GM12873 (cell line): ENCODE data around the gene CTRB1.

Experiments used
- CTCF ChIP-seq: IDR thresholded peaks from 2 replicates; pipeline ENCODE4 v1.5.1; 2012; ENCODE audit warnings: low read depth, mild to moderate bottlenecking, moderate library complexity, low read length, control low read depth; ENCODE audit not compliant: insufficient read depth; ENCODE audit errors: missing control alignments

Gene CTRB1

DNA sequence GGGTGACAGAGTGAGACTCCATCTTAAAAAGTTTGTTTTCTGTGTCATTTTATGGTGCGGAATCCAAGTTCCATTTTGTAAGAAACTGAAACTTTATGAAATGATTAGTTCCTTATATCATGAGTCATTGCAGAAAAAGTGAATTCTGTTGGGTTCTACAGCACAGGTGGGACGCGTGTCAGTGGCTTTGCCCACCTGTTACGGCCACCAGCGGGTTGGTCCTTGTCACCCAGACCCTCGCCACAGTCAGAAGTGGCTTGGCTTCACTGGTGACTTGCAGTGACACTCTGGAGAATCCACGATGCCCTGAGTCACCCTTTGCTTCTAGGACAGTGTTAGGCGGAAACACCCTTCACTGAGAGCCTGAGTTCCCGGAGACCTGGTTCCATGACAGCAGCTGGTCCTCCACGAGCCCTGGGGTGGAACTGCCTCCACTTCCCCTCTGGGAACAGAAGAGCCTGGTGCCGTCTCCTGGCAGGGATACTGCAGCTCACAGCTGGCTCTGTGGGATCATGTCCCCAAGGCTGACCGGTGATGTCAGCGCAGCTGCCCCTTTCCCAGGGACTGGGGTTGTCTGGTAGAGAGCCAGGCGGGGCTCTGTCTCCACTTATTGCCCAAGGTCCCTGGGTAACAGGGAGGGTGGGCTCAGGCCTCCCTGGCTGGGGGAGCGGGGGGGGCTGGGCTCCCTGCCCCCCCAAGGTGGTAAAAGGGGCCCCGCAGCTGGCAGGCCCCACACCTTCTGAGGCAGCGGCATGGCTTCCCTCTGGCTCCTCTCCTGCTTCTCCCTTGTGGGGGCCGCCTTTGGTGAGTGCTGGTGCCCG, at the start of gene CTRB1:
TSS of gene CTRB1 (plus strand) at position 733 of the 821 bp plus-strand sequence. CDS start at position 753, 20 bp downstream.
- TF ChIP-seq CTCF = no peak

- TF ChIP-seq CTCF = no peak
These were observed 48.8 kb upstream of the CTRB1 start for GRCh38 chr16:75169899-75170405.

- TF ChIP-seq CTCF = no peak
These were observed 46.2 kb upstream of the CTRB1 start for GRCh38 chr16:75172578-75172977.

- TF ChIP-seq CTCF = no peak
These were observed 43.7 kb upstream of the CTRB1 start for GRCh38 chr16:75175074-75175473.

DNA sequence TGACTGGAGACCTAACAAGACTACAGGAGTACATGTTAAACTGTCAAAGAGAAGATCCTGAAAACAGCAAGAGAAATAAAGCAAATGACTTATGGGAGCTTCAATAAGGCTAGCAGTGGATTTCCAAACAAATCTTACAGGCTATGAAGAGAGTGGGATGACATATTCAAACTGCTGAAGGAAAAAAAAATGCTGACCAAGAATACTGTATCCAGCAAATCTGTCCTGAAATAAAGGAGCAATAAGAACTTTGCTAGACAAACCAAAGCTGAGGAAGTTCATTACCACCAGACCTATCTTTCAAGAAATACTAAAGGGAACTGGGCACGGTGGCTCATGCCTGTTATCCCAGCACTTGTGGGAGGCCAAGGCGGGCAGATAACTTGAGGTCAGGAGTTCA, 41.9 kb upstream of the CTRB1 start:
- no peak for TF ChIP-seq CTCF

DNA sequence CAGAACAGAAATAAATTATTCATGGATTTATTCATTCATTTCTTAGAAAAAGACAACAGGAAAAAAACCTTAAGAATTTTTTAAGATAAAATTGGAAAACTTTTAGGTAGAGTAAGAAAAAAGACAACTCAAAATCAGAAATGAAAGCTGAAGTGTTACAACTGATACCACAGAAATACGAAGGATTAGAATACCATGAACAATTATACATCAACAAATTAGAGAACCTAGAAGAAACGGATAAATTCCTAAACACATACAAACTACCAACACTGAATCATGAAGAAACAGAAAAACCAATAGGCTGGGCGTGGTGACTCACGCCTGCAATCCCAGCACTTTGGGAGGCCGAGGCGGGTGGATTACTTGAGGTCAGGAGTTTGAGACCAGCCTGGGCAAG, 39.6 kb upstream of the CTRB1 start:
- no peak for TF ChIP-seq CTCF

- no peak for TF ChIP-seq CTCF
These were observed 37.2 kb upstream of the CTRB1 start for GRCh38 chr16:75181630-75182029.
